Thyroid gland (tissue), 4 donors: ENCODE data around the gene PREX1.

Experiments used
- POLR2A ChIP-seq, 2 donors: fragments of 450-650 bp; IDR thresholded peaks; one replicate each; pipeline ENCODE4 v1.6.1; 2017; ENCODE audit warnings: antibody characterized with exemption in 2 of 2, mild to moderate bottlenecking in 2 of 2, moderate library complexity in 1 of 2
- TF ChIP-seq, protein P1 (sequence below), 6 experiments: fragments of 200-600 bp in 3 of 6; fragments of 450-650 bp in 3 of 6; sonication (generic) in 3 of 6; IDR thresholded peaks; one replicate each; pipeline ENCODE4 v1.5.1; 2016 to 2019; ENCODE audit warnings: antibody characterized with exemption in 6 of 6, mild to moderate bottlenecking in 2 of 6, inconsistent platforms in 1 of 6, moderate library complexity in 1 of 6

DNA sequence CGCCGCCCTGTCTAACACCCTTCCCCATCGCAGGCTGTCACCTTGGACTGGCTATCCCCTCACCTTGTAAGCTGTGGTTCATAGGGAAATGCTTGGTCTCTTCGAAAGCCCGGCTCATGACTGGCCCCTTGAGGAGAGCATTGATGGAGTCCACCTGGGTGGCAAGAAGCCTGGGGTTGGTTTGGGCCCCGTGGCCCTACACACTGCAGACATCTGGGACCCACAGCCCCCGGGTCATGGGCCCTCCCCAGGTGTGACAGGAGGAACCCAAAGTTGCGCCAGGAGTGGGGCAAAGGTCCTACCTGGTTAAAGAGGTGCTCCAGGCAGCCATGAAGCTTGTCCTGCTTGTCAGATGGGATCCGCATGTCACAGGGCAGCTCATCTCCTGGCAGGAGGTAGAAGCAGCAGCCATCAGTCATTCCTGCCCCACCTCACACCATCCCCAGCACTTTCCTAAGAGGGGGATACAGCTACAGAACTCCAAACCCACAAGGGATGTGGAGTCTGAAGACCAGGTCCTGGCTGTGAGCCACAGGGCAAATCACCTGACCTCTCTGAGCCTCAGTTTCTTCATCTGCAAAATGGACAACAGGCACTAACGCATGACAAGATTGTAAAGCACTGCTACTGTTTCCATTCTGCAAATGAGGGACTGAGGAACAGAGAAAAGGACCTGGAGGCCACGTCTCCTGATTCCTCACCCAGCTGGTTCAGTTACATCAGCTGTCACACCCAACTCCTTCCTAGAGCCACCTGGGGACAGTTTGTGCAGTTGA lies 185.5 kb downstream of the PREX1 start:
- TF ChIP-seq POLR2A (IDR thresholded peaks at IDR 0.05) = no peak
- TF ChIP-seq, protein P1, sequence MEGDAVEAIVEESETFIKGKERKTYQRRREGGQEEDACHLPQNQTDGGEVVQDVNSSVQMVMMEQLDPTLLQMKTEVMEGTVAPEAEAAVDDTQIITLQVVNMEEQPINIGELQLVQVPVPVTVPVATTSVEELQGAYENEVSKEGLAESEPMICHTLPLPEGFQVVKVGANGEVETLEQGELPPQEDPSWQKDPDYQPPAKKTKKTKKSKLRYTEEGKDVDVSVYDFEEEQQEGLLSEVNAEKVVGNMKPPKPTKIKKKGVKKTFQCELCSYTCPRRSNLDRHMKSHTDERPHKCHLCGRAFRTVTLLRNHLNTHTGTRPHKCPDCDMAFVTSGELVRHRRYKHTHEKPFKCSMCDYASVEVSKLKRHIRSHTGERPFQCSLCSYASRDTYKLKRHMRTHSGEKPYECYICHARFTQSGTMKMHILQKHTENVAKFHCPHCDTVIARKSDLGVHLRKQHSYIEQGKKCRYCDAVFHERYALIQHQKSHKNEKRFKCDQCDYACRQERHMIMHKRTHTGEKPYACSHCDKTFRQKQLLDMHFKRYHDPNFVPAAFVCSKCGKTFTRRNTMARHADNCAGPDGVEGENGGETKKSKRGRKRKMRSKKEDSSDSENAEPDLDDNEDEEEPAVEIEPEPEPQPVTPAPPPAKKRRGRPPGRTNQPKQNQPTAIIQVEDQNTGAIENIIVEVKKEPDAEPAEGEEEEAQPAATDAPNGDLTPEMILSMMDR (IDR thresholded peaks at IDR 0.05) = no peak
